Astrocyte (in vitro differentiated cells and primary cell): ENCODE results near the gene BCAR3.
"Not testable (repeated sequence)": the region's sequence is repeated elsewhere in the genome, so short reads cannot be mapped to it uniquely, and the experiment has no call there.

Source experiments
- CTCF ChIP-seq: IDR thresholded peaks from 2 replicates; pipeline ENCODE4 v1.5.1; 2011; ENCODE audit warnings: low read depth, mild to moderate bottlenecking, inconsistent platforms, low read length, moderate library complexity; ENCODE audit not compliant: insufficient read depth
- EZH2 ChIP-seq: IDR thresholded peaks from 2 replicates; pipeline ENCODE4 v1.6.1; 2012; ENCODE audit warnings: mild to moderate bottlenecking, low read length, inconsistent platforms; ENCODE audit not compliant: insufficient read depth

- not testable (repeated sequence) for TF ChIP-seq CTCF, EZH2
Measured at GRCh38 chr1:93553886-93554490, 127.6 kb downstream of the BCAR3 start.
